Measurements from ENCODE around the gene HS3ST4. TPM values are rescaled to one million over a fixed set of nuclear protein-coding genes. Genes with fewer than 3 reads are reported as not detected.

The HS3ST4 gene
- total RNA-seq, 1 experiment from 2014 or later = not detected

DNA sequence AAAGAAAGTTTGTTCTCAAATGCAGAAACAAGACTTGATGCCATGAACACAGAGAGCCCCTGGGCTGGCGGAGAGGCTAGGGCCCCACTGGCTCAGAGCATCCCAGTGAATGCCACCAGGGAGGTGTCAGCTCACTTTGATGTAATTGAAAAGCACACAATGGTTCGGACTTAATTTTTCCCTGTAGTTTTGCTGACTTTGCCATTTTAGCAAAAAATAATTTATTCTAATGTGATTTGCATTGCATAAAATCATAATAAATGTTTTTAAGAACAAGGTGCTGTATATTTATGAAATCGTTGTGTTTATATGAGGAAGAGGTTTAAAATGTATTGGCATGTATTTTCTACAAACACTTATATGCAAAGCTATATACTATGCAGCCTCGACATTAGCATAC is 140.5 kb downstream of the HS3ST4 start:
- intact Hi-C loops (cut with micrococcal nuclease) = no loop called here
- ChIA-PET POLR2A (no interaction called here), CTCF (no interaction called here)
- Mint-ChIP-seq H3K4me3 (ENCODE audit: unreplicated experiment) (no peak overlapping the region), H3K36me3 (ENCODE audit: insufficient read depth, unreplicated experiment) (peaks cover 6% of the 10 kb centered on the region), H3K4me1 (ENCODE audit: insufficient read depth, unreplicated experiment) (no peaks in the 10 kb centered on the region), H3K27me3 (ENCODE audit: insufficient read depth, unreplicated experiment) (no peaks in the 10 kb centered on the region), H3K9me3 (ENCODE audit: unreplicated experiment) (peaks cover 22% of the 10 kb centered on the region), H3K27ac (ENCODE audit: low read depth, unreplicated experiment) (no peak overlapping the region)
- DNase-seq (ENCODE audit: unreplicated experiment) = no peak
- TF ChIP-seq CTCF (IDR thresholded peaks at IDR 0.05; ENCODE audit: unreplicated experiment) = no peak
- BruUV-seq (replicated peaks) = no TSS peak

DNA sequence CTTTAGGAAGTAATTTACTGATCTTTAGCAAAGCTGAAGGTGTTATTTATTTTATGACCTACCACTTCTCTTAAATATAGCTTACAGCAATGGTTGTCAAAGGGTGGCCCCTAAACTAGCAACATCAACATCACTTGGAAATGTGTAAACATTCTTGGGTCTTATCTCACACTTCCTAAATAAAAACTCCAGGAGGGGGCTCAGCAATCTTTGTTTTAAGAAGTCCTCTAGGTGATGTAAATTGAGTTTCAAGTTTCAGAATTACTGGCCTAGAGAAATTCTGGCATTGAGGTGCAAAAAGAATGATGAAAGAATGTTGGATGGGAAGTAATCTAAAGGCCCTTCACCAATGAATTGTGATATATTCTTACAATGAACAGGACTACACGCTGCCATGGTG is 142.3 kb downstream of the HS3ST4 start:
- CTCF ChIA-PET = interaction anchor here (0.9 kb wide), 1 partner anchor 1620 kb away, joined by 3 read pairs; no protein-coding TSS in a partner anchor
- POLR2A ChIA-PET = no interaction called here
- BruUV-seq (replicated peaks) = no TSS peak
- no peak overlapping the region for H3K27ac Mint-ChIP-seq (ENCODE audit: low read depth, unreplicated experiment)
- no peak overlapping the region for H3K4me3 Mint-ChIP-seq (ENCODE audit: unreplicated experiment)
- H3K36me3 Mint-ChIP-seq (ENCODE audit: insufficient read depth, unreplicated experiment) = peaks cover 6% of the 10 kb centered on the region
- H3K27me3 Mint-ChIP-seq (ENCODE audit: insufficient read depth, unreplicated experiment) = no peaks in the 10 kb centered on the region
- H3K9me3 Mint-ChIP-seq (ENCODE audit: unreplicated experiment) = peaks cover 12% of the 10 kb centered on the region
- no peak for DNase-seq (ENCODE audit: unreplicated experiment)
- intact Hi-C loops (cut with micrococcal nuclease) = no loop called here
- H3K4me1 Mint-ChIP-seq (ENCODE audit: insufficient read depth, unreplicated experiment) = no peaks in the 10 kb centered on the region
- no peak for TF ChIP-seq CTCF (IDR thresholded peaks at IDR 0.05; ENCODE audit: unreplicated experiment)

GRCh38 chr16:25835126-25835525 is 143.4 kb downstream of the HS3ST4 start:
- Mint-ChIP-seq H3K4me1 (ENCODE audit: insufficient read depth, unreplicated experiment) (no peaks in the 10 kb centered on the region), H3K27ac (ENCODE audit: low read depth, unreplicated experiment) (no peak overlapping the region), H3K4me3 (ENCODE audit: unreplicated experiment) (no peak overlapping the region), H3K36me3 (ENCODE audit: insufficient read depth, unreplicated experiment) (peaks cover 6% of the 10 kb centered on the region), H3K27me3 (ENCODE audit: insufficient read depth, unreplicated experiment) (no peaks in the 10 kb centered on the region), H3K9me3 (ENCODE audit: unreplicated experiment) (peaks cover 11% of the 10 kb centered on the region)
- TF ChIP-seq CTCF (IDR thresholded peaks at IDR 0.05; ENCODE audit: unreplicated experiment) = no peak
- no TSS peak for BruUV-seq (replicated peaks)
- POLR2A ChIA-PET = no interaction called here
- intact Hi-C loops (cut with micrococcal nuclease) = no loop called here
- CTCF ChIA-PET = interaction anchor here (0.7 kb wide), 1 partner anchor 565 kb away, joined by 3 read pairs; no protein-coding TSS in a partner anchor
- DNase-seq (ENCODE audit: unreplicated experiment) = no peak

DNA sequence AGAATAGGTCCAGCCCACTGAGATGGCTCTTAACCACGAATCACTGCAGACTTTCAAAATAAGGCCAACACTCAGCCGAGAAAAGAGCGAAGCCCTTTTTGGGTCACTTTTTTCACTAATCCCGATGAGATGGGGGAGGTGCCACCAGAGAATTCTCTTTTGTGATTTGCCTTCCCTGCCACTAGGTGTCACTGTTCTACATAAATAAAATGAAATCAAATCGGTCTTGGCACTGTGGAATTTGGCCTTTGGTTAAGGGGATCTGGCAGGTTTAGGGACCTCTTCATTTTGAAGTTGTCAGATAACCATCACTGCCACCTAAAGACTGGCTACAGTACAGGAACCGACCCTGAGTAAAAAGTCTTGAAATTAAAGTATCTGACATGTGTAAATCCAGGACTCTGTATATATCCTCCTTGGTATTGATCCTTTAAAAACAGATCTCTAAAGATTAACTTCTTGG is 147.0 kb downstream of the HS3ST4 start:
- CTCF ChIA-PET = interaction anchor here (0.6 to 1.7 kb wide), 11 partner anchors 9 to 1271 kb away, joined by 3 to 11 read pairs (median 4); no protein-coding TSS in a partner anchor
- Mint-ChIP-seq H3K4me1 (ENCODE audit: insufficient read depth, unreplicated experiment) (no peaks in the 10 kb centered on the region), H3K9me3 (ENCODE audit: unreplicated experiment) (no peaks in the 10 kb centered on the region), H3K4me3 (ENCODE audit: unreplicated experiment) (no peak overlapping the region), H3K27me3 (ENCODE audit: insufficient read depth, unreplicated experiment) (no peaks in the 10 kb centered on the region), H3K36me3 (ENCODE audit: insufficient read depth, unreplicated experiment) (peaks cover 6% of the 10 kb centered on the region), H3K27ac (ENCODE audit: low read depth, unreplicated experiment) (no peak overlapping the region)
- intact Hi-C loops (cut with micrococcal nuclease) = loop anchor here (1.0 kb wide), 1 partner anchor 1271 kb away; no protein-coding TSS in a partner anchor
- peak; percentile 76 for TF ChIP-seq CTCF (IDR thresholded peaks at IDR 0.05; ENCODE audit: unreplicated experiment)
- BruUV-seq (replicated peaks) = no TSS peak
- DNase-seq (ENCODE audit: unreplicated experiment) = peak; percentile 33
- POLR2A ChIA-PET = no interaction called here
